Astrocyte (in vitro differentiated cells and primary cell): ENCODE measurements around the gene INPP4A.

Experiments used
- EZH2 ChIP-seq: IDR thresholded peaks from 2 replicates; pipeline ENCODE4 v1.6.1; 2012; ENCODE audit warnings: mild to moderate bottlenecking, low read length, inconsistent platforms; ENCODE audit not compliant: insufficient read depth
- TF ChIP-seq, protein P1 (sequence below): IDR thresholded peaks from 2 replicates; pipeline ENCODE4 v1.5.1; 2011; ENCODE audit warnings: low read depth, mild to moderate bottlenecking, inconsistent platforms, low read length, moderate library complexity; ENCODE audit not compliant: insufficient read depth

DNA sequence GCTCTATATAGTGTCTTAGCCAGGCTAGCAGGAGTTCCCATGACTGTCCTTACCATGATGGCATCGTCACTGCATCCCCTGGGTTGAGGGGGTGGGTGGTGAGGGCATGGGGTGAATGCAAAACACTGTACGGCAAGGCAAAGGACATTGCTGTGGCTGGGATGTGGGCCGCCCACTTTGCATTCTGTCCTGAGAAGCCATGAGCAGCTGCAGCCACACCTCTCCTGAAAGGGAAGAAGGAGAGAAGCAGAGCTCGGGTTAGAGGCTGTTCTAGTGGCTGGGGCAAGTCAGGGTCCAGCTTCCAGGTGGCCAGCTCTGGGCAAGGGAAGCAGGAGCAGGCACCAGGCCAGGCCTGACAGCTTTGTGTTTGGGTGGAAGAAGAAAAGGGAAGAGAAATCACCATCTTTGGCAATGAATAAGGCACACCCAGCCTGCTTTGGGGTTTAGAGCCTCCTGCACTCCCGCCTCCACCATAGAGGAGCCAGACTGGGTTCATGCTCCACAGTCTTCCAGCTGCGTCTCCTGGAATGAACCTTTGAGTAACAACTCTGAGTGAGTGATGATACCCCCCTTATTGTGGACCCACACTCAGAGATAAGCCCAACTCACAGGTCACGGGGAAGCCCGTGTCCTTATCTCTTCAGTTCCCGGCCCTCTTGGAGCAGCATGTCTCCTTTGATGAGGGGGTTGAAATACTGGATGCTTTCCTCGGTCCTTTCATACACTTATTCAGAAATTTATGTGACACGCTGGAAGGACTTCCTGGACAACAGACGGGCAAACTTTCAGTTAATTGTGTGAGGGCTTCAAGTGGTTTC lies 63.4 kb downstream of the INPP4A start:
- TF ChIP-seq, protein P1, sequence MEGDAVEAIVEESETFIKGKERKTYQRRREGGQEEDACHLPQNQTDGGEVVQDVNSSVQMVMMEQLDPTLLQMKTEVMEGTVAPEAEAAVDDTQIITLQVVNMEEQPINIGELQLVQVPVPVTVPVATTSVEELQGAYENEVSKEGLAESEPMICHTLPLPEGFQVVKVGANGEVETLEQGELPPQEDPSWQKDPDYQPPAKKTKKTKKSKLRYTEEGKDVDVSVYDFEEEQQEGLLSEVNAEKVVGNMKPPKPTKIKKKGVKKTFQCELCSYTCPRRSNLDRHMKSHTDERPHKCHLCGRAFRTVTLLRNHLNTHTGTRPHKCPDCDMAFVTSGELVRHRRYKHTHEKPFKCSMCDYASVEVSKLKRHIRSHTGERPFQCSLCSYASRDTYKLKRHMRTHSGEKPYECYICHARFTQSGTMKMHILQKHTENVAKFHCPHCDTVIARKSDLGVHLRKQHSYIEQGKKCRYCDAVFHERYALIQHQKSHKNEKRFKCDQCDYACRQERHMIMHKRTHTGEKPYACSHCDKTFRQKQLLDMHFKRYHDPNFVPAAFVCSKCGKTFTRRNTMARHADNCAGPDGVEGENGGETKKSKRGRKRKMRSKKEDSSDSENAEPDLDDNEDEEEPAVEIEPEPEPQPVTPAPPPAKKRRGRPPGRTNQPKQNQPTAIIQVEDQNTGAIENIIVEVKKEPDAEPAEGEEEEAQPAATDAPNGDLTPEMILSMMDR, result no peak
- TF ChIP-seq EZH2, result no peak
